ENCODE results near the gene CFHR4.
"Not testable (repeated sequence)": the region's sequence is repeated elsewhere in the genome, so short reads cannot be mapped to it uniquely, and the experiment has no call there.

CFHR4 gene

DNA sequence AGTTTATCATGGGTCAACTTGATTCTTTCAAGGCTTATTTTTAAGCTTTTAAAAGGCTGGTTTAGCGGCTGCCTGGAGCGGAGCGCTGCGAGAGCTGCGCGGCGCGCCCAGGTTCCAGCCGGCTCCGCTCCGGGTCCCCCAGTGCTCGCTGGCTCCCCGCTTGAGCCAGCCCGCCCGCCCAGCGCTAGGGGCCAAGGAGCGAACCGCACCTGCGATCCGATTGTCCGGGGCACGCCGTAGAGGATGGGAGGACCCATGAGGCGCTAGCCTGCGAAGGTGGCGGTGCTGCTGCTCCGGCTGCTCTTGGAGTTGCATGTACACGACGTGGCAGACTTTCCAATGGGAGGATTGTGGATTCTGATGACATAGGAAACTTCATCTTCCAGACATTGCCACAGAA, 9.9 kb upstream of the CFHR4 start:
- Histone ChIP-seq H3K27ac (replicated peaks) (no peak overlapping the region), H3K27me3 (ENCODE audit: insufficient read depth, poor library complexity, severe bottlenecking) (no peaks in the 10 kb centered on the region), H3K4me3 (replicated peaks; ENCODE audit: insufficient read depth, low read length) (no peak overlapping the region)
- TF ChIP-seq POLR2AphosphoS5 (IDR thresholded peaks at IDR 0.05; ENCODE audit: low read depth), result no peak
- TF ChIP-seq, protein P1, sequence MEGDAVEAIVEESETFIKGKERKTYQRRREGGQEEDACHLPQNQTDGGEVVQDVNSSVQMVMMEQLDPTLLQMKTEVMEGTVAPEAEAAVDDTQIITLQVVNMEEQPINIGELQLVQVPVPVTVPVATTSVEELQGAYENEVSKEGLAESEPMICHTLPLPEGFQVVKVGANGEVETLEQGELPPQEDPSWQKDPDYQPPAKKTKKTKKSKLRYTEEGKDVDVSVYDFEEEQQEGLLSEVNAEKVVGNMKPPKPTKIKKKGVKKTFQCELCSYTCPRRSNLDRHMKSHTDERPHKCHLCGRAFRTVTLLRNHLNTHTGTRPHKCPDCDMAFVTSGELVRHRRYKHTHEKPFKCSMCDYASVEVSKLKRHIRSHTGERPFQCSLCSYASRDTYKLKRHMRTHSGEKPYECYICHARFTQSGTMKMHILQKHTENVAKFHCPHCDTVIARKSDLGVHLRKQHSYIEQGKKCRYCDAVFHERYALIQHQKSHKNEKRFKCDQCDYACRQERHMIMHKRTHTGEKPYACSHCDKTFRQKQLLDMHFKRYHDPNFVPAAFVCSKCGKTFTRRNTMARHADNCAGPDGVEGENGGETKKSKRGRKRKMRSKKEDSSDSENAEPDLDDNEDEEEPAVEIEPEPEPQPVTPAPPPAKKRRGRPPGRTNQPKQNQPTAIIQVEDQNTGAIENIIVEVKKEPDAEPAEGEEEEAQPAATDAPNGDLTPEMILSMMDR (IDR thresholded peaks at IDR 0.05; ENCODE audit: insufficient read depth, low read length), result no peak
- TF ChIP-seq GABPA (IDR thresholded peaks at IDR 0.05; ENCODE audit: low read depth), result no peak
- TF ChIP-seq SPI1 (IDR thresholded peaks at IDR 0.05; ENCODE audit: borderline replicate concordance, low read depth), result no peak
- TF ChIP-seq, protein P2, sequence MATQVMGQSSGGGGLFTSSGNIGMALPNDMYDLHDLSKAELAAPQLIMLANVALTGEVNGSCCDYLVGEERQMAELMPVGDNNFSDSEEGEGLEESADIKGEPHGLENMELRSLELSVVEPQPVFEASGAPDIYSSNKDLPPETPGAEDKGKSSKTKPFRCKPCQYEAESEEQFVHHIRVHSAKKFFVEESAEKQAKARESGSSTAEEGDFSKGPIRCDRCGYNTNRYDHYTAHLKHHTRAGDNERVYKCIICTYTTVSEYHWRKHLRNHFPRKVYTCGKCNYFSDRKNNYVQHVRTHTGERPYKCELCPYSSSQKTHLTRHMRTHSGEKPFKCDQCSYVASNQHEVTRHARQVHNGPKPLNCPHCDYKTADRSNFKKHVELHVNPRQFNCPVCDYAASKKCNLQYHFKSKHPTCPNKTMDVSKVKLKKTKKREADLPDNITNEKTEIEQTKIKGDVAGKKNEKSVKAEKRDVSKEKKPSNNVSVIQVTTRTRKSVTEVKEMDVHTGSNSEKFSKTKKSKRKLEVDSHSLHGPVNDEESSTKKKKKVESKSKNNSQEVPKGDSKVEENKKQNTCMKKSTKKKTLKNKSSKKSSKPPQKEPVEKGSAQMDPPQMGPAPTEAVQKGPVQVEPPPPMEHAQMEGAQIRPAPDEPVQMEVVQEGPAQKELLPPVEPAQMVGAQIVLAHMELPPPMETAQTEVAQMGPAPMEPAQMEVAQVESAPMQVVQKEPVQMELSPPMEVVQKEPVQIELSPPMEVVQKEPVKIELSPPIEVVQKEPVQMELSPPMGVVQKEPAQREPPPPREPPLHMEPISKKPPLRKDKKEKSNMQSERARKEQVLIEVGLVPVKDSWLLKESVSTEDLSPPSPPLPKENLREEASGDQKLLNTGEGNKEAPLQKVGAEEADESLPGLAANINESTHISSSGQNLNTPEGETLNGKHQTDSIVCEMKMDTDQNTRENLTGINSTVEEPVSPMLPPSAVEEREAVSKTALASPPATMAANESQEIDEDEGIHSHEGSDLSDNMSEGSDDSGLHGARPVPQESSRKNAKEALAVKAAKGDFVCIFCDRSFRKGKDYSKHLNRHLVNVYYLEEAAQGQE (IDR thresholded peaks at IDR 0.05; ENCODE audit: insufficient replicate concordance, low read depth), result no peak
- no peak for DNase-seq (ENCODE audit: low read depth in 1 of 2, low spot score in 1 of 2)

DNA sequence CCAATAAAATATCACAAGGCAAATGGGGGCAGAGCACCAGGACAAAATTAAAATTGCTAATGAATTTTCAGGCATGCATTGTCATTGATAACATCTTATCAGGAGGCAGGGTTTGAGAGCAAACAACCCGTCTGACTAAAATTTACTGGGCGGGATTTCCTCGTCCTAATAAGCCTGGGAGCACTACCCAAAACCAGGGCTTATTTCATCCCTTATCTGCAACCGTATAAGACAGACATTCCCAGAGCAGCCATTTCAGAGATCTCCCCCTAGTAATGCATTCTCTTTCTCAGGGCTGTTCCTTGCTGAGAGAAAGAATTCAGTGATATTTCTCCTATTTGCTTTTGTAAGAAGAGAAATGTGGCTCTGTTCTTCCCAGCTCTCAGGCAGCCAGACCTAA, 1.3 kb upstream of the CFHR4 start:
- H3K27me3 ChIP-seq (ENCODE audit: insufficient read depth, poor library complexity, severe bottlenecking); H3K4me3 ChIP-seq (replicated peaks; ENCODE audit: insufficient read depth, low read length); DNase-seq (ENCODE audit: low read depth in 1 of 2, low spot score in 1 of 2); H3K27ac ChIP-seq (replicated peaks): not testable (repeated sequence)

DNA sequence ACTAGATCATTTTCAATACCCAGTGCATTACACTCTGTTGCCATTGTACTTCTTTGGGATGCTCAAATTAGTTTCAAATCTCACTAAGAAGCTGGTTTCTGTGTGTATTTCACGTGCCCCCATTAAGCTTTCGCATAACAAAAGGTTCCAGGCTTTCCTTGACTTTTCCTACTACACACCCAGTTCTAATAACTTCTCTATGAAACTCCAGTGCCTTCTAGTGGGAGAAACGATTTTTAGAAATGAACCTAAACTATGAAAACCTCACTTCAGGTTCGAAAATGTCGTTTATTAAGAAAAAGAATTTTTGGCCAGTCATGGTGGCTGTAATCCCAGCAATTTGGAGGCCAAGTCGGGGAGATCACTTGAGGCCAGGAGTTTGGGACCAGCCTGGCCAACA, 2.8 kb downstream of the CFHR4 start:
- Histone ChIP-seq H3K27ac (replicated peaks) (no peak overlapping the region), H3K27me3 (ENCODE audit: insufficient read depth, poor library complexity, severe bottlenecking) (no peaks in the 10 kb centered on the region), H3K4me3 (replicated peaks; ENCODE audit: insufficient read depth, low read length) (no peak overlapping the region)
- no peak for DNase-seq (ENCODE audit: low read depth in 1 of 2, low spot score in 1 of 2)
- no peak for TF ChIP-seq POLR2AphosphoS5 (IDR thresholded peaks at IDR 0.05; ENCODE audit: low read depth)
- TF ChIP-seq, protein P2 (IDR thresholded peaks at IDR 0.05; ENCODE audit: insufficient replicate concordance, low read depth), result no peak
- no peak for TF ChIP-seq GABPA (IDR thresholded peaks at IDR 0.05; ENCODE audit: low read depth)
- TF ChIP-seq, protein P1 (IDR thresholded peaks at IDR 0.05; ENCODE audit: insufficient read depth, low read length), result no peak
- TF ChIP-seq SPI1 (IDR thresholded peaks at IDR 0.05; ENCODE audit: borderline replicate concordance, low read depth), result no peak

DNA sequence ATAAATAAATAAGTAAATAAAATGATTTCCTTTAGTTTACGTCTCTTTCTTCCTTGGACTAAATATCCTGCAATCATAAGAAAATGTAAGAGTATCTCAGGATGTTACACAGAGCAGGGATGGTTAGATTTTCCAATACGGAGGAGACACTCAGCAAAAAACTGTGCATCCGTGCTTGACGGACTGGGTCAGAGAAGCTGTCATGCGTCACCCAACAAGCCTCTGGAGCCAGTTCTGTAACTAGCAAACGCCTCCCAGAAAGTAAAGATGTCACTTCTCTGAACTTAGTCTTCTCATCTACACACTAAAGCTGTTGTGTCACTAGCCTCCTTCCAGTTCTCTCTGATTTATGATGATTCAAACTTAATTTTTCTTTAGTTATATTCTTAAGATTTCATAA, 3.4 kb downstream of the CFHR4 start:
- Histone ChIP-seq H3K27ac (replicated peaks) (no peak overlapping the region), H3K27me3 (ENCODE audit: insufficient read depth, poor library complexity, severe bottlenecking) (no peaks in the 10 kb centered on the region), H3K4me3 (replicated peaks; ENCODE audit: insufficient read depth, low read length) (no peak overlapping the region)
- DNase-seq (ENCODE audit: low read depth in 1 of 2, low spot score in 1 of 2), result no peak
- TF ChIP-seq GABPA (IDR thresholded peaks at IDR 0.05; ENCODE audit: low read depth) (no peak), SPI1 (IDR thresholded peaks at IDR 0.05; ENCODE audit: borderline replicate concordance, low read depth) (no peak), POLR2AphosphoS5 (IDR thresholded peaks at IDR 0.05; ENCODE audit: low read depth) (no peak)
- TF ChIP-seq, protein P2 (IDR thresholded peaks at IDR 0.05; ENCODE audit: insufficient replicate concordance, low read depth), result no peak
- TF ChIP-seq, protein P1 (IDR thresholded peaks at IDR 0.05; ENCODE audit: insufficient read depth, low read length), result no peak

Data from HL-60 (cell line).